SK-N-SH (cell line): ENCODE data around the gene VIM.

Source experiments
- CHD2 ChIP-seq: fragments of 150-350 bp; IDR thresholded peaks from 2 replicates; pipeline ENCODE4 v1.6.1; 2018; ENCODE audit warnings: low read length; ENCODE audit not compliant: partially characterized antibody
- CTCF ChIP-seq: fragments of 200-600 bp; sonication (generic); IDR thresholded peaks from 2 replicates; pipeline ENCODE4 v1.6.1; 2017; ENCODE audit warnings: antibody characterized with exemption, mild to moderate bottlenecking, moderate library complexity
- FOXJ3 ChIP-seq: sonication (generic); formaldehyde crosslinking; IDR thresholded peaks from 2 replicates; pipeline ENCODE4 v1.5.1; 2020; ENCODE audit warnings: mild to moderate bottlenecking, missing genetic modification reagents
- GATA2 ChIP-seq: sonication (generic); formaldehyde crosslinking; IDR thresholded peaks from 2 replicates; pipeline ENCODE4 v1.5.0; 2020; ENCODE audit warnings: mild to moderate bottlenecking, missing genetic modification reagents
- JUND ChIP-seq: IDR thresholded peaks from 2 replicates; pipeline ENCODE4 v1.4.0; 2012
- MAX ChIP-seq: IDR thresholded peaks from 2 replicates; pipeline ENCODE4 v1.4.0; 2012; ENCODE audit warnings: low read depth
- PBX3 ChIP-seq: IDR thresholded peaks from 2 replicates; pipeline ENCODE4; 2012
- POLR2AphosphoS5 ChIP-seq: IDR thresholded peaks from 2 replicates; pipeline ENCODE4 v1.6.1; 2012; ENCODE audit warnings: low read depth, low read length
- RAD21 ChIP-seq: IDR thresholded peaks from 2 replicates; pipeline ENCODE4 v1.6.1; 2012; ENCODE audit warnings: mild to moderate bottlenecking, low read length
- RCOR1 ChIP-seq: fragments of 150-350 bp; IDR thresholded peaks from 2 replicates; pipeline ENCODE4 v1.6.1; 2017; ENCODE audit warnings: antibody characterized with exemption, low read length
- RXRA ChIP-seq: IDR thresholded peaks from 2 replicates; pipeline ENCODE4 v1.4.0; 2012; ENCODE audit warnings: low read depth, mild to moderate bottlenecking, borderline replicate concordance
- SMC3 ChIP-seq: IDR thresholded peaks from 2 replicates; pipeline ENCODE4 v1.6.1; 2012; ENCODE audit warnings: low read depth, low read length, improper control_type of control experiment

- TF ChIP-seq FOXJ3 (CRISPR knock-in tag) (no peak), POLR2AphosphoS5 (no peak), CTCF (no peak), CHD2 (no peak), MAX (no peak), RXRA (no peak), JUND (no peak), PBX3 (no peak), GATA2 (CRISPR knock-in tag) (no peak), RAD21 (no peak), SMC3 (no peak), RCOR1 (no peak)
Observed at GRCh38 chr10:17215782-17216122, 12.3 kb upstream of the VIM start.
